ENCODE measurements around the gene NAPB.

DNA sequence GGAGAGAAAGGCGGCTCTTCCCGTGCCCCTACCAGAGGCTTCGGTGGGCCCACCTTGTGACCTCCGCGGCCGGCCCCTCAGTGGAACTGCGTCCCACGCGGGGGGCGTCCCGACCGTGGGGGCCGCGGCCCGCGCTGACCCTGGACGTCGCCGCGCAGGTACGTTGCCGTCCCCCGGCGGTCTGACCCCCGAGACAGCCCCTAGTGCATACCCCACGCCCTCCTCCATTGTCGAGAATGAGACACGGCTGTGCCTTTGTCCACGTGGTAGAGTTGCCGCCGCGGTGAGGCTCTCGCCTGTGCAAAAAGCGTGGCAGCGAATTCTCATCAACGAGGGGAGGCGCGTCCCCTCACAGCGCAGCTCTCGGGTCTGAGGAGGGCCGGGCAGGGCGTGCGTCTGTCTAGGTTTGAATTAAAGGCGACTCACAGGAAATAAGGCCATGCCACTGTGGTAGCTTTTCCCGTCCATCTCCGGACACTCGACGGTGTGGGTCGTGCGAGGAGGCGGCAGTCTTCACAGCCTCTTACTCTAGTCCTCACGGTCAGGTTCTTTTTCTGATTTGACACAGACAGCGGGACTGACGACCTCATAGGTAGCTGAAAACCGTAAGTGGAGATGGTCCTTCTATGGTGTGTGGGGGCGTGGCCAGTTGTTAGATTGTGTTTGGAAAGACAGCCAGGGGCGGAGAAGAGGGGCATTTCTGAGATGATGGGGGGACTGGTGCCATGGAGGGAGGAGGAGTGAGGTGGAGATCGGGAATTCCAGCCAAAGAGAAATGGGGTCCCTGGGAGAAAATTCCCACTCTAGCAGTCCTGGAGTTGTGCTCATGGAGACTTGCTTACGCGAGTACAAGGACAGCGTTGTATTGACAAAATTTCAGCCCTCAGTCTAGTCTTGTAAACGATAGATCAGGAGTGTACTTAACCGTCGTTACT, 70.1 kb downstream of the NAPB start:
- TF ChIP-seq TAF1 (IDR thresholded peaks at IDR 0.05; ENCODE audit: borderline replicate concordance, low read depth, low read length), result peak; percentile 44; the same call in 1 of the 2 replicates
- TF ChIP-seq POLR2AphosphoS5 (IDR thresholded peaks at IDR 0.05; ENCODE audit: low read depth, low read length), result no peak; the same call in 1 of the 2 replicates
